K562 (cell line): ENCODE results near the gene COX7A2. TPM values are rescaled to one million over a fixed set of nuclear protein-coding genes. Genes with fewer than 3 reads are reported as not detected.

Experiments
- CBX2 ChIP-seq: fragments of 200-600 bp; sonication (generic); IDR thresholded peaks from one replicate; pipeline ENCODE4 v1.6.1; 2012; ENCODE audit warnings: mild to moderate bottlenecking, low read length, inconsistent platforms; ENCODE audit not compliant: insufficient read depth, poor library complexity, severe bottlenecking
- GABPA ChIP-seq: fragments of 200-800 bp; sonication (Bioruptor generic); conservative IDR thresholded peaks from 2 replicates; pipeline ENCODE4 v1.6.1; 2016; ENCODE audit warnings: low read depth, missing genetic modification characterization, missing compliant biosample characterization
- MAZ ChIP-seq, 2 experiments: fragments of 450-650 bp in 1 of 2; sonication (generic) in 1 of 2; formaldehyde crosslinking; IDR thresholded peaks in 1 of 2; conservative IDR thresholded peaks in 1 of 2; 2 replicates each; pipeline versions ENCODE4 v1.4.0 to v1.5.0; 2020; ENCODE audit warnings: mild to moderate bottlenecking in 1 of 2, missing genetic modification reagents in 1 of 2
- NONO ChIP-seq, 2 experiments: fragments of 200-400 bp in 1 of 2; fragments of 450-650 bp in 1 of 2; formaldehyde crosslinking in 1 of 2; IDR thresholded peaks; 2 replicates each; pipeline ENCODE4 v1.6.1; 2017; ENCODE audit warnings: low read depth in 2 of 2, mild to moderate bottlenecking in 2 of 2, moderate library complexity in 2 of 2, low read length in 1 of 2
- PRDM10 ChIP-seq: fragments of 450-650 bp; IDR thresholded peaks from 2 replicates; pipeline ENCODE4 v1.6.1; 2018; ENCODE audit not compliant: partially characterized antibody
- ZBTB43 ChIP-seq: sonication (generic); formaldehyde crosslinking; IDR thresholded peaks from 2 replicates; pipeline ENCODE4 v1.8.0; 2023; ENCODE audit warnings: mild to moderate bottlenecking, missing genetic modification reagents
- ZNF583 ChIP-seq: fragments of 250-450 bp; sonication (Bioruptor Pico); IDR thresholded peaks from 2 replicates; pipeline ENCODE4 v1.4.0; 2020
- ZNF707 ChIP-seq: fragments of 250-450 bp; sonication (Bioruptor Pico); conservative IDR thresholded peaks from 2 replicates; pipeline ENCODE4 v1.8.0; 2022; ENCODE audit warnings: inconsistent platforms, mild to moderate bottlenecking, moderate library complexity
- ZNF766 ChIP-seq: fragments of 200-800 bp; sonication (Bioruptor generic); conservative IDR thresholded peaks from 2 replicates; pipeline ENCODE4 v1.6.1; 2016; ENCODE audit warnings: missing genetic modification characterization, missing compliant biosample characterization
- polyA plus RNA-seq, 8 experiments: library from polyadenylated mRNA; depleted of rRNA in 4 of 8; stranded (reverse) in 5 of 8; unstranded in 3 of 8; fragments of >200 nt; fragmentation: Nextera tagmentation in 2 of 8; fragmentation: Illumina TruSeq in 1 of 8; extraction: Ambion mirVana in 2 of 8; extraction: Trizol in 1 of 8; gene quantifications; 2 replicates each; pipeline versions ENCODE4 v1.2.1 to v1.2.3, GENCODE V29; 2011 to 2014; ENCODE audit warnings: inconsistent platforms in 1 of 8, missing spikeins in 1 of 8
- total RNA-seq, 7 experiments: library from RNA; depleted of rRNA in 6 of 7; stranded (reverse); fragments of >200 nt in 6 of 7; fragmentation: Illumina TruSeq in 2 of 7; extraction: Trizol in 2 of 7; gene quantifications; 2 replicates each; pipeline versions ENCODE4 v1.2.1 to v1.2.3, GENCODE V29; 2011 to 2021; ENCODE audit warnings: low replicate concordance in 1 of 7
- TF ChIP-seq, protein P1 (sequence below): sonication (generic); formaldehyde crosslinking; IDR thresholded peaks from 2 replicates; pipeline ENCODE4 v1.8.1; 2023; ENCODE audit warnings: missing genetic modification reagents, mild to moderate bottlenecking, borderline replicate concordance
- TF ChIP-seq, protein P2 (sequence below): sonication (generic); formaldehyde crosslinking; IDR thresholded peaks from 2 replicates; pipeline ENCODE4 v1.5.0; 2020; ENCODE audit warnings: missing genetic modification reagents

COX7A2 gene
- total and polyA plus RNA-seq, 9 of the 15 experiments (the other 6 are each of a cell fraction or from before 2014, with no cell fraction given), result 234 to 2,216 (median 585) TPM

GRCh38 chr6:75243333-75244062 lies at the start of gene COX7A2 (continued):
- TF ChIP-seq PRDM10 (peak; percentile 52), ZNF766 (CRISPR knock-in tag) (peak; percentile 25; the same call in 1 of the 2 replicates), ZNF707 (CRISPR knock-in tag) (no peak), ZNF583 (no peak), ZBTB43 (CRISPR knock-in tag) (no peak), CBX2 (no peak), MAZ (CRISPR knock-in tag; conservative IDR thresholded peaks at IDR 0.05 in 1 of 2, IDR thresholded peaks at IDR 0.05 in 1 of 2) (peak in 1 of 2 experiments; percentile 59; a peak in 1 of 4 replicates), NONO (IDR thresholded peaks at IDR 0.05; ENCODE audit: low read depth in 2 of 2, low read length in 1 of 2) (no peak), GABPA (peak; percentile 97)
- TF ChIP-seq, protein P1, sequence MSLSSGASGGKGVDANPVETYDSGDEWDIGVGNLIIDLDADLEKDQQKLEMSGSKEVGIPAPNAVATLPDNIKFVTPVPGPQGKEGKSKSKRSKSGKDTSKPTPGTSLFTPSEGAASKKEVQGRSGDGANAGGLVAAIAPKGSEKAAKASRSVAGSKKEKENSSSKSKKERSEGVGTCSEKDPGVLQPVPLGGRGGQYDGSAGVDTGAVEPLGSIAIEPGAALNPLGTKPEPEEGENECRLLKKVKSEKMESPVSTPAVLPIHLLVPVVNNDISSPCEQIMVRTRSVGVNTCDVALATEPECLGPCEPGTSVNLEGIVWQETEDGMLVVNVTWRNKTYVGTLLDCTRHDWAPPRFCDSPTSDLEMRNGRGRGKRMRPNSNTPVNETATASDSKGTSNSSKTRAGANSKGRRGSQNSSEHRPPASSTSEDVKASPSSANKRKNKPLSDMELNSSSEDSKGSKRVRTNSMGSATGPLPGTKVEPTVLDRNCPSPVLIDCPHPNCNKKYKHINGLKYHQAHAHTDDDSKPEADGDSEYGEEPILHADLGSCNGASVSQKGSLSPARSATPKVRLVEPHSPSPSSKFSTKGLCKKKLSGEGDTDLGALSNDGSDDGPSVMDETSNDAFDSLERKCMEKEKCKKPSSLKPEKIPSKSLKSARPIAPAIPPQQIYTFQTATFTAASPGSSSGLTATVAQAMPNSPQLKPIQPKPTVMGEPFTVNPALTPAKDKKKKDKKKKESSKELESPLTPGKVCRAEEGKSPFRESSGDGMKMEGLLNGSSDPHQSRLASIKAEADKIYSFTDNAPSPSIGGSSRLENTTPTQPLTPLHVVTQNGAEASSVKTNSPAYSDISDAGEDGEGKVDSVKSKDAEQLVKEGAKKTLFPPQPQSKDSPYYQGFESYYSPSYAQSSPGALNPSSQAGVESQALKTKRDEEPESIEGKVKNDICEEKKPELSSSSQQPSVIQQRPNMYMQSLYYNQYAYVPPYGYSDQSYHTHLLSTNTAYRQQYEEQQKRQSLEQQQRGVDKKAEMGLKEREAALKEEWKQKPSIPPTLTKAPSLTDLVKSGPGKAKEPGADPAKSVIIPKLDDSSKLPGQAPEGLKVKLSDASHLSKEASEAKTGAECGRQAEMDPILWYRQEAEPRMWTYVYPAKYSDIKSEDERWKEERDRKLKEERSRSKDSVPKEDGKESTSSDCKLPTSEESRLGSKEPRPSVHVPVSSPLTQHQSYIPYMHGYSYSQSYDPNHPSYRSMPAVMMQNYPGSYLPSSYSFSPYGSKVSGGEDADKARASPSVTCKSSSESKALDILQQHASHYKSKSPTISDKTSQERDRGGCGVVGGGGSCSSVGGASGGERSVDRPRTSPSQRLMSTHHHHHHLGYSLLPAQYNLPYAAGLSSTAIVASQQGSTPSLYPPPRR (CRISPR knock-in tag), result 0 out of 2 replicates have a peak, but pooled peaks have one; percentile 70
- TF ChIP-seq, protein P2, sequence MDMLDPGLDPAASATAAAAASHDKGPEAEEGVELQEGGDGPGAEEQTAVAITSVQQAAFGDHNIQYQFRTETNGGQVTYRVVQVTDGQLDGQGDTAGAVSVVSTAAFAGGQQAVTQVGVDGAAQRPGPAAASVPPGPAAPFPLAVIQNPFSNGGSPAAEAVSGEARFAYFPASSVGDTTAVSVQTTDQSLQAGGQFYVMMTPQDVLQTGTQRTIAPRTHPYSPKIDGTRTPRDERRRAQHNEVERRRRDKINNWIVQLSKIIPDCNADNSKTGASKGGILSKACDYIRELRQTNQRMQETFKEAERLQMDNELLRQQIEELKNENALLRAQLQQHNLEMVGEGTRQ, result no peak
